Activated CD8-positive, alpha-beta memory T cell treated with anti-CD3 and anti-CD28 coated beads, Interleukin-2, amount 10 ng/mL, durations not matched to agents 7 days and 5 days (primary cell): ENCODE data around the gene METRN. TPM values are rescaled to one million over a fixed set of nuclear protein-coding genes. Genes with fewer than 3 reads are reported as not detected.

Experiments
- ATAC-seq: fragments of 150-1000 bp; cut with Tn5 transposase; one replicate; pipeline ENCODE4 v1.10.0; 2021; ENCODE audit warnings: moderate library complexity
- CTCF ChIA-PET: fragments of 350-600 bp; sonication (Branson Sonifier 250); formaldehyde crosslinking; loops from one replicate; lab custom pipeline; 2021; ENCODE audit warnings: antibody characterized with exemption; lab: Charles Lee
- DNase-seq: peaks from one replicate; pipeline ENCODE4 v3.0.0-alpha.2; 2020
- H3K27ac Mint-ChIP-seq: one replicate; pipeline ENCODE4 v1.8.0; 2021; ENCODE audit warnings: mild to moderate bottlenecking, mixed read lengths
- H3K27me3 Mint-ChIP-seq: one replicate; pipeline ENCODE4 v1.8.0; 2021; ENCODE audit warnings: mixed read lengths
- H3K36me3 Mint-ChIP-seq: one replicate; pipeline ENCODE4 v1.8.0; 2021; ENCODE audit warnings: mild to moderate bottlenecking, mixed read lengths
- H3K4me1 Mint-ChIP-seq: one replicate; pipeline ENCODE4 v1.8.0; 2021; ENCODE audit warnings: mixed read lengths
- H3K4me3 Mint-ChIP-seq: one replicate; pipeline ENCODE4 v1.8.0; 2021; ENCODE audit warnings: mild to moderate bottlenecking, moderate library complexity, mixed read lengths
- H3K9me3 Mint-ChIP-seq: one replicate; pipeline ENCODE4 v1.8.0; 2022; ENCODE audit warnings: low read depth, mixed read lengths
- total RNA-seq, 2 experiments: library from RNA; stranded (reverse); gene quantifications; one replicate each; pipeline ENCODE4 v1.2.3, GENCODE V29; 2021

The METRN gene
- total RNA-seq = 10 to 100 TPM in 1 of 2 experiments, 1 to 10 TPM in 1; 9.8 to 14.0 TPM

DNA sequence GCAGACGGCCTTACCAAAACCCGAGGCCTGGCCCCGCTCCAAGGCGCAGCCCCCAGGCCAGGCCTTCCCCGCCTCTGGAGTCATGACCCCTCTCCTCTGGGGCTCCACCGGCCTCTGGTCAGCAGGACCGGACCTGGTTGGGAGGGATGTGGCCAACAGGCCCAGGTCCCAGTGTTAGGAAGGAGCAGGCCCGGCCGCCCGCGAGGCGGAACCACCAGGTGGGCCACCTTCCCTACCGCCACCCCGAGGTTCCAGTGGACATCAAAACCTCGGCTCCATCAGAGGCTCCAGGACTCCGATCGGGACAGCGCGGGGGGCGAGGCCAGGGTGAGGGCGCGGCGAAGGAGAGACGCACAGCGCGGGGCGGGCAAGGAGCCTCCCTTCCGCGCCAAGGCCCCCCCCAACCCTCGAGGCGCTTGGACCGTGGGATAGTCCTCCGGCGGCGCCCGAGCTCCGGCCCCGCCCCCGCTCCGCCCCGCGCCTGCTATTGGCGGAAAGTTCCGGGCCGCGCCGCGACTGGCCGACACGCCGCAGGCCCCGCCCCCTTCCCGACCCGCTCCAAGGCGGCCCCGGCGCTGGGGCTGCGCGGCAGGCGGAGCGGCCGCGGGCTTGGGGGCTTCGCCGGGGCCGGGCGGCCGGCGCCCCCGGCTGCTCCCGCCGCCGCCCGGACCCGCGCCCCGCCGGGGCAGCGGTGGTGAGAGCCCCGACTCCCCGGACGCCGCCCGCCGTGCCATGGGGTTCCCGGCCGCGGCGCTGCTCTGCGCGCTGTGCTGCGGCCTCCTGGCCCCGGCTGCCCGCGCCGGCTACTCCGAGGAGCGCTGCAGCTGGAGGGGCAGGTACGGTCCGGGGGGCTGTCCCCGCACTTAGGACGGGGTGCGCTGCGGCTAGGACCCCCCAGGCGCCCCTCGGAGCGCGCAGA lies at the start of gene METRN:
Gene METRN (plus strand): TSS at position 561 of the 919 bp plus-strand sequence. CDS start 172 bp downstream, at position 733.
- ATAC-seq = peak; percentile 92
- H3K9me3 Mint-ChIP-seq = no peaks in the 10 kb centered on the region
- H3K36me3 Mint-ChIP-seq = no peaks in the 10 kb centered on the region
- H3K4me3 Mint-ChIP-seq = peak within 1 kb of the TSS; percentile 60
- CTCF ChIA-PET = interaction anchor here (0.9 to 6.4 kb wide), 9 partner anchors 11 to 71 kb away, joined by 3 to 116 read pairs (median 3); partner anchors contain the start of genes CCDC78, CHTF18, CIAO3 and HAGHL
- no peak within 1 kb of the TSS for H3K27ac Mint-ChIP-seq
- peaks cover 17% of the 10 kb centered on the region for H3K4me1 Mint-ChIP-seq
- DNase-seq = peak; percentile 91
- H3K27me3 Mint-ChIP-seq = peaks cover 16% of the 10 kb centered on the region

DNA sequence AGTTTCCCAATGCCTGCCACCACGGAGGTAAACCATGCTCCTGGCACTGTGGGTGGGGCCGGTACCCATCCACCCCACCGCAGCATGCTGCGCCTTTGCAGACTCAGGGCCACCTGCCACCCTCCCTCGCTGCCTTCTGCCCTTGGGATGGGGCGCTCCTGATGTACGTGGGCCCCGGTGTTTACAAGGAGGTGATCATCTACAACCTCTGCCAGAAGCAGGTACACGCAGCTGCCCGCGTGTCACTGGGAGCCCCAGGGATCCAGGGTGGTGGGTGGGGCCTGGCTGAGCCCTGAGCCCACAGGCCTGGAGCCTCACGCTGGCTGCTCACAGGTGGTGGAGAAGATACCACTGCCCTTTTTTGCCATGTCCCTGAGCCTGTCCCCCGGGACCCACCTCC lies 48.3 kb upstream of the METRN start:
- DNase-seq = no peak
- H3K4me1 Mint-ChIP-seq = peaks cover 10% of the 10 kb centered on the region
- no peaks in the 10 kb centered on the region for H3K27me3 Mint-ChIP-seq
- peaks cover 3% of the 10 kb centered on the region for H3K36me3 Mint-ChIP-seq
- CTCF ChIA-PET = no interaction called here
- ATAC-seq = no peak
- H3K4me3 Mint-ChIP-seq = no peak overlapping the region
- H3K9me3 Mint-ChIP-seq = no peaks in the 10 kb centered on the region
- no peak overlapping the region for H3K27ac Mint-ChIP-seq

DNA sequence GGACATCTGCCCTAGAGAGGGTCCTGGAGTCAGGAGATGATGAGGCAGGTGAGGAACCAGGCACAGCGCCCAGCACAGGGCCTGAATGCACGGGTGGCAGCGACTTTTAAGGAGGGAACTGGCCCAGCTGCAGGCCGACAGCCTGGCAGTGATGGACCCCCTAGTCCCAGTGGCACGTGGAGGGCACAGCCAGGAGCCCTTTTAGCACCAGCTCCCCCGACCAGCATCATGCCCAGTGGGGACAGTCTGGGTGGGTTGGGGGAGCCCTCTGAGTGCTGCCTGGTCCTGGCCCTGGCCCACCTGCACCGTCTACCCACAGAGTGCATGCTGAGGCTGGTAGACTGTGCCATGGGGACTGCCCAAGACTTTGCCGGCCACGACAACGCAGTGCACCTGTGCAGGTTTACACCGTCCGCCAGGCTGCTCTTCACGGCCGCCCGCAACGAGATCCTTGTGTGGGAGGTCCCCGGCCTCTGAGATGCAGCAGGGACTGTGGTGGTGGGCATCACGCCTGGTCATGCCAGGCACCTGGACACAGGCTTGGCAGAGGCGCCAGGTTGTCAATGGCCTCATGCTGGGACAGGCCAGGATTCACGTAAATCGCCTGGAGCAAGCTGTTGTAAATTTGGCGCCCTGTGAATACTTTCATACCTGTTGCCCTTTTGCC lies 47.7 kb upstream of the METRN start:
- peak overlapping the region; percentile 81 for H3K27ac Mint-ChIP-seq
- H3K36me3 Mint-ChIP-seq = peaks cover 3% of the 10 kb centered on the region
- no peaks in the 10 kb centered on the region for H3K27me3 Mint-ChIP-seq
- no peaks in the 10 kb centered on the region for H3K9me3 Mint-ChIP-seq
- ATAC-seq (no peak), DNase-seq (no peak)
- H3K4me1 Mint-ChIP-seq = peaks cover 10% of the 10 kb centered on the region
- CTCF ChIA-PET = interaction anchor here (1.3 to 2.3 kb wide), 6 partner anchors 11 to 297 kb away, joined by 3 to 13 read pairs (median 6); partner anchors contain the start of gene WDR90
- H3K4me3 Mint-ChIP-seq = peak overlapping the region; percentile 73

DNA sequence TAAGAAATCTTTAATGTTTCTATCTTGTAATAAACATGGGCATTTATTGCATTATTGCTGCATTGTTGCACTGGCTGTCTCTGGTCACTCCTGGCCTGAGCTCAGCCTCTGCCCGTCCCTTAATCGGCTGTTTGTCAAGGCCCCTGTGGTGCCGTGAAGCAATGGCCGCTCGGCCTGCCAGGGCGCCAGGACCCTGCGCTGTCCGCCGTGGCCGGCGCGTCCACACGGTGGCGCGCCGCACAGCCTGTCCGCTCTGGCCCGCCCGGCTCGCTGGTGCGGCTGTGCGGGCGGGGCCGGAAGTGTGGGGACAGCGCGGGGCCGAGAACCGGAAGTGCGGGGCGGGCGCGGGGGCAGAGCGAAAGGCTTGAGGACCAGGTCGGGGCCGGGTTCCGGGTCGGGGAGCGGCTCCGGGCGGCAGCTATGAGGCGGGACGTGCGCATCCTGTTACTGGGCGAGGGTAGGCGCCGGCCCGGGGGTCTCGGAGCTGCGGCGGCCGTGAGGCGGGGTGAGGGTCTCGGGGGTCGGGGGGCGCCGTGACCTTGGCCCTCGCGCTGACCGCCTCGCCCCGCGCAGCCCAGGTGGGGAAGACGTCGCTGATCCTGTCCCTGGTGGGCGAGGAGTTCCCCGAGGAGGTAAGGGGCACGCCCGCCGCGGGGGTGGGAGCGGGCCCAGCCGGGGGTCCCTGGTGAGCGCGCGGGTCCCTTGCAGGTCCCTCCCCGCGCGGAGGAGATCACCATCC lies 47.0 kb upstream of the METRN start, which contains the start of gene RHOT2:
Gene RHOT2 (plus strand): TSS at position 353 of the 739 bp plus-strand sequence. CDS start 68 bp downstream, at position 421.
- H3K27me3 Mint-ChIP-seq = no peaks in the 10 kb centered on the region
- ATAC-seq (peak; percentile 90), DNase-seq (peak; percentile 94)
- H3K4me1 Mint-ChIP-seq = peaks cover 10% of the 10 kb centered on the region
- H3K9me3 Mint-ChIP-seq = no peaks in the 10 kb centered on the region
- CTCF ChIA-PET = interaction anchor here (1.0 to 2.3 kb wide), 9 partner anchors 11 to 296 kb away, joined by 3 to 13 read pairs (median 6); partner anchors contain the start of genes JMJD8, STUB1 and WDR90
- H3K36me3 Mint-ChIP-seq = peaks cover 5% of the 10 kb centered on the region
- H3K27ac Mint-ChIP-seq = peak within 1 kb of the TSS; percentile 81
- peak within 1 kb of the TSS; percentile 73 for H3K4me3 Mint-ChIP-seq

DNA sequence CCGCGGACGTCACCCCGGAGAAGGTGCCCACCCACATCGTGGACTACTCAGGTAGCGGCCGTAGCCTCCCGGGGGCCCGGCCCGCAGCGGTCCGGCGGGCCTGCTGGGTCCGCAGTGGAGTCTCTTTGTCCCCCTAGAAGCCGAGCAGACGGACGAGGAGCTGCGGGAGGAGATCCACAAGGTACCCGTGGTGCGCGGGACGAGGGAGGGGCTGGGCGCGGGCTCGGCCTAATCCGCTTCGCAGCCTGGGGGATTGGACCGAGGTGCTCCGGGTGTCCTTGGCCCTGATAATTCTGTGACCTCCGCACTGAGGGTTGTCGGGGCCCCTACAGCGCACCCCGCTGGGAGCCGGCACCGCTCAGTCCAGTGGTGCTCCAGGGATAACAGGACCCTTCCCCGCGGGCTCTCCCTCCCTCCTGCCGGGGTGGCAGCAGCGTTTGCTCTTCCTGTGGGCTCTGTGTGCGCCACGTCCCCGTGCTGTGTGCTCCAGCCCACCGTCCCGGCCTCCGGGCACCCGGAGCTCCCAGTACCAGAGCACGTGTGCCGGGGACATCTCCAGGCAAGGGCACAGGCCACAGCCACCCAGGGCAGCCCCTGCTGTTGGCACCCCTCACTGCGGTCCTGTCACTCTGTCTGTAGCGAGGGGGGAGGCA lies 46.3 kb upstream of the METRN start:
- ATAC-seq = peak; percentile 13
- DNase-seq = no peak
- Mint-ChIP-seq H3K36me3 (peaks cover 6% of the 10 kb centered on the region), H3K9me3 (no peaks in the 10 kb centered on the region), H3K27me3 (no peaks in the 10 kb centered on the region), H3K4me1 (peaks cover 10% of the 10 kb centered on the region), H3K4me3 (peak overlapping the region; percentile 73), H3K27ac (peak overlapping the region; percentile 81)
- CTCF ChIA-PET = interaction anchor here (1.0 to 2.3 kb wide), 9 partner anchors 10 to 295 kb away, joined by 3 to 13 read pairs (median 6); partner anchors contain the start of genes JMJD8, STUB1 and WDR90

DNA sequence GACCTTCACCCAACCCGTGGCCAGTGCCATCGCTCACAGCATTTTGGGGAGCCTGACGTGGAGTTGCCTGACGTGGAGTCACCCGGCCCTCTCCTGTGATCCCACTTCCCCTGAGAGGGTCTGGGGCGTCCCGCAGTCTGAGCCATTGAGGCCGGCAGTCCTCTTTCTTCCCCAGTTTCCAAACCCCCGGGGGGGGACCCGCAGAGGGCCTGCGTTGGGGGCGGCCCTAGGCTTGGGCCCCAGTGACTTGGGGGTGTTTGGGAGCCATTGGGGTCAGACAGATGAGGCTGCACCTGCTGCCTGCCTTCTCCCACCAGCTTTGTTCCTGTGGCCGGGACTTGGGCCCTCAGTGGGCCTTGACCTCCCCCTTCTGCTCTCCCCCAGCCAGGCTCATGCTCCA lies 45.3 kb upstream of the METRN start:
- Mint-ChIP-seq H3K4me1 (peaks cover 10% of the 10 kb centered on the region), H3K27me3 (no peaks in the 10 kb centered on the region), H3K36me3 (peaks cover 8% of the 10 kb centered on the region), H3K4me3 (peak overlapping the region; percentile 73), H3K9me3 (no peaks in the 10 kb centered on the region), H3K27ac (no peak overlapping the region)
- ATAC-seq (no peak), DNase-seq (no peak)
- CTCF ChIA-PET = interaction anchor here (1.6 kb wide), 1 partner anchor 15 kb away, joined by 3 read pairs; the partner anchor contains the start of gene JMJD8

DNA sequence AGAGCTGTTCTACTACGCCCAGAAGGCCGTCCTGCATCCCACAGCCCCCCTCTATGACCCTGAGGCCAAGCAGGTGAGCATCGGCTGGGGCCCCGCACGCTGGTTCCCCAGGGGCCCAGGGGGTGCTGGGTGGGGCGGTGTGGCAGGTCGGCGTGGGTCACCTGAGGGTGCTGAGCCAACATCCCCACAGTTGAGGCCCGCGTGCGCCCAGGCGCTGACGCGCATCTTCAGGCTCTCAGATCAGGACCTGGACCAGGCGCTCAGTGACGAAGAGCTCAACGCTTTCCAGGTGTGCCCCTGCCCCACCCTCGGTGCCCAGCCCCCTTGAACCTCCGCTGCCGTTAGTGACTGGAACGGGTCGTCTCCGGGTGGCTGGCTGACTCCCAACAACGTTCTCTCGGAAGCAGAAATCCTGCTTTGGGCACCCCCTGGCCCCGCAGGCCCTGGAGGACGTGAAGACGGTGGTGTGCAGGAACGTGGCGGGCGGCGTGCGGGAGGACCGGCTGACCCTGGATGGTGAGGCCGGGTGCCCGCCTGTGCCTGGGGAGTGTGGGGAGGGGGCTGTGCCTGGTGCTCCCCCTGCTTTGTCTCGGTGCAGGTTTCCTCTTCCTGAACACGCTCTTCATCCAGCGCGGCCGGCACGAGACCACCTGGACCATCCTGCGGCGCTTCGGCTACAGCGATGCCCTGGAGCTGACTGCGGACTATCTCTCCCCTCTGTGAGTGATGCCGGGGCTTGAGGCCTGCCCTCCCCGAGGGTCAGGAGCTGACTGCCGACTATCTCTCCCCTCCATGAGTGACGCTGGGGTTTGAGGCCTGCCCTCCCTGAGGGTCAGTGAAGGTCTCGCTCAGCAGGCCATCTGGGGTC lies 44.2 kb upstream of the METRN start:
- Mint-ChIP-seq H3K4me1 (peaks cover 13% of the 10 kb centered on the region), H3K36me3 (peaks cover 8% of the 10 kb centered on the region), H3K27ac (peak overlapping the region; percentile 24), H3K9me3 (no peaks in the 10 kb centered on the region), H3K27me3 (peaks cover 5% of the 10 kb centered on the region), H3K4me3 (no peak overlapping the region)
- CTCF ChIA-PET = interaction anchor here (1.6 kb wide), 1 partner anchor 14 kb away, joined by 3 read pairs; the partner anchor contains the start of gene JMJD8
- DNase-seq = no peak
- no peak for ATAC-seq

DNA sequence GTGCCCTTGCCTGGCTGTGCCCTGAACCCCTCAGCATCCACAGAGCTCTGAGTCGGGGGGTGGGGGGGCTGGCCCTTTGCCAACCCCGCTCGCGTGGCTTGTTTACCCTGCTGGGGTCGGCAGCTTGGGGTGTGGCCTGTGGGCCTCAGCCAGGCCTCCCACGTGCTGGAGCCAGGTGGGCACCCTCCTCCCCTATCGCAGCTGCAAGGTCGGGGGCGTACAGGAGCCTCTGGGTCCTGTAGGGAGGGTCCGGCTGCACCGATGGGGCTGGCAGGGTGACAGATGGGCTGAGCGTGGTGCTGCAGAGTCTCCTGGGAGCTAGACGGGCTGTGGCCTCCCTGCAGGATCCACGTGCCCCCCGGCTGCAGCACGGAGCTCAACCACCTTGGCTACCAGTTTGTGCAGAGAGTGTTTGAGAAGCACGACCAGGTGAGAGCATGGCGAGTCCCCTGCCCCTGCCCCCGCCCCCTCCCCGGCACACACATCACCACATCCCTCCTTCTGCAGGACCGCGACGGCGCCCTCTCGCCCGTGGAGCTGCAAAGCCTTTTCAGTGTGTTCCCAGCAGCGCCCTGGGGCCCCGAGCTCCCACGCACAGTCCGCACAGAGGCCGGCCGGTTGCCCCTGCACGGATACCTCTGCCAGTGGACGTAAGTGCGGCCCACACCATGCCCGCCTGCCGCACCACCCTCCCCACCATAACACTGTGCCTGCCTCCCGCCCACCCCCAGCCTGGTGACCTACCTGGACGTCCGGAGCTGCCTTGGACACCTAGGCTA lies 43.4 kb upstream of the METRN start:
- H3K27ac Mint-ChIP-seq = no peak overlapping the region
- peaks cover 8% of the 10 kb centered on the region for H3K36me3 Mint-ChIP-seq
- DNase-seq (no peak), ATAC-seq (no peak)
- H3K27me3 Mint-ChIP-seq = peaks cover 6% of the 10 kb centered on the region
- no peaks in the 10 kb centered on the region for H3K9me3 Mint-ChIP-seq
- H3K4me3 Mint-ChIP-seq = no peak overlapping the region
- H3K4me1 Mint-ChIP-seq = peaks cover 13% of the 10 kb centered on the region
- CTCF ChIA-PET = no interaction called here

DNA sequence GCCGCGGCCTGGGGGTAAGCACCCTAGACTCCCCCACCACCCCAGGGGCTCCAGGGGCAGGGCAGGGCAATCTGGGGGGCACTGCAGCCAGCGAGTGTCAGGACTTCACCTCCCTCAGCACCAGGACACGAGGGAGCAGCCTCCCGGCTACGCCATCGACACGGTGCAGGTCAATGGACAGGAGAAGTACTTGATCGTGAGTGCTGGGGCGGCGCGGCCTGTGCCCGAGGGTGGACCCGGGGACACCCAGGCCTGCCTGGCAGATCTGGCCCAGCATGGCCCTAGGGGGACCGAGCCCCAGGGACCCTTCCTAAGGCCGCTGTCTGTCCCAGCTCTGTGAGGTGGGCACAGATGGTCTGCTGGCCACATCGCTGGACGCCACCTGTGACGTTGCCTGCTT lies 42.5 kb upstream of the METRN start:
- peaks cover 12% of the 10 kb centered on the region for H3K27me3 Mint-ChIP-seq
- no peak for DNase-seq

DNA sequence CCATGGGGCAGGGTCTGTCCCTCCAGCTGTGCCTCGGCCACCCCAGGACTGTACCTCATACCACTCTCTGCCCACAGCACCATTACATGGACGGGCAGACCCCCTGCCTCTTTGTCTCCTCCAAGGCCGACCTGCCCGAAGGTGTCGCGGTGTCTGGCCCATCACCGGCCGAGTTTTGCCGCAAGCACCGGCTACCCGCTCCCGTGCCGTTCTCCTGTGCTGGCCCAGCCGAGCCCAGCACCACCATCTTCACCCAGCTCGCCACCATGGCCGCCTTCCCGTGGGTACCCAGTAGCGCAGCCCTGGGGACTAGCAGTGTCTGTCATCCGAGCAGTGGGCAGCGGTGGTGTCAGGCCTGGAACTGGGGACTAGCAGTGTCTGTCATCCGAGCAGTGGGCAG lies 42.1 kb upstream of the METRN start:
- Mint-ChIP-seq H3K36me3 (peaks cover 8% of the 10 kb centered on the region), H3K27me3 (peaks cover 12% of the 10 kb centered on the region), H3K27ac (no peak overlapping the region), H3K4me1 (peaks cover 8% of the 10 kb centered on the region), H3K4me3 (no peak overlapping the region), H3K9me3 (no peaks in the 10 kb centered on the region)
- no peak for DNase-seq
- CTCF ChIA-PET = no interaction called here
- no peak for ATAC-seq

More for the DNA sequence above, 42.5 kb upstream of the METRN start:
- CTCF ChIA-PET = no interaction called here
- Mint-ChIP-seq H3K4me3 (no peak overlapping the region), H3K36me3 (peaks cover 8% of the 10 kb centered on the region), H3K9me3 (no peaks in the 10 kb centered on the region), H3K4me1 (peaks cover 12% of the 10 kb centered on the region), H3K27ac (no peak overlapping the region)
- ATAC-seq = no peak

DNA sequence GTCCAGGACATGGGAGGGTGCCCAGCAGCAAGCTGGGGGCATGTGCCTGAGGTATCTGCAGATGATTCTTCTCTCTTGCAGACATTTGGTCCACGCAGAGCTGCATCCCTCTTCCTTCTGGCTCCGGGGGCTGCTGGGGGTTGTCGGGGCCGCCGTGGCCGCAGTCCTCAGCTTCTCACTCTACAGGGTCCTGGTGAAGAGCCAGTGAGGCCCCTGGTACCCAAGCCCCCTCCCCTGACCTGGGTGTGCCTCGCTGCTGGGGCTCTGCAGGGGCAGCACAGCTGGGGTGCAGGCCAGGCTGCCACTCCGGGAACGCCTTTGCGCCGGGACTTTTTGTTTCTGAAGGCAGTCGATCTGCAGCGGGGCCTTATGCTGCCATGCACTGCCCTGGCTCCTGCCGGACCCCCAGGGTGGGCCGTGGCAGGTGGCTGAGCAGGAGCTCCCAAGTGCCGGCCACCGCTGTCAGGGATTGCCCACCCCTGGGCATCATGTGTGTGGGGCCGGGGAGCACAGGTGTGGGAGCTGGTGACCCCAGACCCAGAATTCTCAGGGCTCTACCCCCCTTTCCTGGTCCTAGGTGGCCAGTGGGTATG lies 41.4 kb upstream of the METRN start:
- CTCF ChIA-PET = no interaction called here
- Mint-ChIP-seq H3K27ac (no peak overlapping the region), H3K9me3 (no peaks in the 10 kb centered on the region), H3K36me3 (peaks cover 8% of the 10 kb centered on the region), H3K27me3 (peaks cover 12% of the 10 kb centered on the region), H3K4me3 (no peak overlapping the region), H3K4me1 (peaks cover 8% of the 10 kb centered on the region)
- ATAC-seq (no peak), DNase-seq (no peak)
